OCI-LY7 (cell line): ENCODE measurements around the gene GNAO1. TPM values are rescaled to one million over a fixed set of nuclear protein-coding genes. Genes with fewer than 3 reads are reported as not detected.

Experiments
- BruUV-seq: library from RNA; stranded (reverse); fragments of 400-500 nt; replicated peaks from 2 replicates; lab custom pipeline; 2021; lab: Mats Ljungman, UMichigan
- CTCF ChIA-PET: fragments of 300-600 bp; sonication (Branson Sonifier 250); formaldehyde crosslinking; loops from one replicate; lab custom pipeline; 2022; ENCODE audit warnings: antibody characterized with exemption; ENCODE audit not compliant: unreplicated experiment; lab: Charles Lee
- POLR2A ChIA-PET: fragments of 300-600 bp; sonication (Branson Sonifier 250); formaldehyde crosslinking; loops from one replicate; lab custom pipeline; 2022; ENCODE audit warnings: antibody characterized with exemption; lab: Charles Lee
- DNase-seq: peaks from one replicate; pipeline ENCODE4 v3.0.0-alpha.2; 2015; ENCODE audit warnings: low spot score
- H2AFZ ChIP-seq: fragments of 200-600 bp; sonication (generic), shearing (Covaris generic); 2 replicates; pipeline ENCODE4 v1.6.1; 2014; ENCODE audit warnings: mild to moderate bottlenecking, antibody characterized with exemption, low read length, moderate library complexity
- H3K27ac ChIP-seq: fragments of 200-600 bp; sonication (generic); 2 replicates; pipeline ENCODE4 v1.5.1; 2014; ENCODE audit warnings: mixed run types, low read depth, mild to moderate bottlenecking, moderate library complexity, low read length, inconsistent platforms; ENCODE audit not compliant: poor library complexity, severe bottlenecking
- H3K36me3 ChIP-seq: fragments of 200-600 bp; sonication (generic); 2 replicates; pipeline ENCODE4 v1.6.1; 2014; ENCODE audit warnings: mild to moderate bottlenecking, antibody characterized with exemption, low read length, moderate library complexity, mixed read lengths; ENCODE audit not compliant: insufficient read depth
- H3K4me1 ChIP-seq: fragments of 200-600 bp; sonication (generic); 2 replicates; pipeline ENCODE4 v1.5.1; 2014; ENCODE audit warnings: mild to moderate bottlenecking, low read length; ENCODE audit not compliant: insufficient read depth, poor library complexity, severe bottlenecking
- H3K4me2 ChIP-seq: fragments of 200-600 bp; sonication (generic); 2 replicates; pipeline ENCODE4 v1.6.1; 2014; ENCODE audit warnings: mild to moderate bottlenecking, low read length
- H3K4me3 ChIP-seq: fragments of 200-600 bp; sonication (generic); 2 replicates; pipeline ENCODE4 v1.5.1; 2014; ENCODE audit warnings: mild to moderate bottlenecking, low read depth, low read length; ENCODE audit not compliant: poor library complexity, severe bottlenecking
- H3K79me2 ChIP-seq: fragments of 200-600 bp; sonication (generic); 2 replicates; pipeline ENCODE4 v1.6.1; 2016; ENCODE audit warnings: low read depth, mild to moderate bottlenecking, low read length, moderate library complexity, mixed read lengths; ENCODE audit not compliant: insufficient read depth
- H3K9me2 ChIP-seq: fragments of 200-600 bp; sonication (generic); 2 replicates; pipeline ENCODE4 v1.6.1; 2016; ENCODE audit warnings: mild to moderate bottlenecking, low read length, mixed read lengths; ENCODE audit not compliant: insufficient read depth
- H3K9me3 ChIP-seq: fragments of 200-600 bp; sonication (generic); 2 replicates; pipeline ENCODE4 v1.6.1; 2014; ENCODE audit warnings: mild to moderate bottlenecking, mixed run types, low read length, mixed read lengths
- H4K20me1 ChIP-seq: fragments of 200-600 bp; sonication (generic); 2 replicates; pipeline ENCODE4 v1.6.1; 2014; ENCODE audit warnings: mild to moderate bottlenecking, antibody characterized with exemption, low read length, moderate library complexity, mixed read lengths; ENCODE audit not compliant: insufficient read depth
- CTCF ChIP-seq: fragments of 200-600 bp; sonication (generic); conservative IDR thresholded peaks from 2 replicates; pipeline ENCODE4 v1.5.1; 2014; ENCODE audit warnings: mild to moderate bottlenecking, antibody characterized with exemption, low read length, moderate library complexity, mixed read lengths
- EZH2phosphoT487 ChIP-seq: fragments of 200-600 bp; sonication (generic); IDR thresholded peaks from 2 replicates; pipeline ENCODE4 v1.6.1; 2018; ENCODE audit warnings: low read depth, borderline replicate concordance, mild to moderate bottlenecking, mixed run types, antibody characterized with exemption, low read length, moderate library complexity, mixed read lengths
- intact Hi-C: fragments of 100-400 bp; cut with micrococcal nuclease; formaldehyde crosslinking; loops from one replicate; pipeline ENCODE4 v1.10.0; 2022; ENCODE audit not compliant: unreplicated experiment
- total RNA-seq, 2 experiments: library from RNA; depleted of rRNA in 1 of 2; stranded (reverse); fragments of >200 nt in 1 of 2; shearing (Covaris generic) in 1 of 2; gene quantifications; 2 replicates each; pipeline ENCODE4 v1.2.3, GENCODE V29; 2014 to 2022

GNAO1 gene
- total RNA-seq, 2 experiments from 2014 or later = not detected

GRCh38 chr16:56286809-56287208 lies 95.5 kb downstream of the GNAO1 start:
- CTCF ChIA-PET = no interaction called here
- POLR2A ChIA-PET = interaction anchor here (0.6 kb wide), 1 partner anchor 825 kb away, joined by 3 read pairs; no protein-coding TSS in a partner anchor

GRCh38 chr16:56288019-56288418 lies 96.7 kb downstream of the GNAO1 start:
- Histone ChIP-seq H2AFZ (no peak overlapping the region), H4K20me1 (no peaks in the 10 kb centered on the region), H3K79me2 (no peaks in the 10 kb centered on the region), H3K27ac (no peak overlapping the region), H3K4me2 (no peak overlapping the region), H3K4me1 (no peaks in the 10 kb centered on the region), H3K4me3 (no peak overlapping the region), H3K9me3 (no peaks in the 10 kb centered on the region), H3K36me3 (no peaks in the 10 kb centered on the region), H3K9me2 (no peaks in the 10 kb centered on the region)
- ChIA-PET POLR2A (no interaction called here), CTCF (no interaction called here)
- intact Hi-C loops = loop anchor here (10.0 kb wide), 1 partner anchor 243 kb away; no protein-coding TSS in a partner anchor
- DNase-seq = no peak
- no TSS peak for BruUV-seq
- TF ChIP-seq CTCF (no peak), EZH2phosphoT487 (no peak)

More at GRCh38 chr16:56286809-56287208, 95.5 kb downstream of the GNAO1 start:
- no peaks in the 10 kb centered on the region for H3K9me3 ChIP-seq
- H2AFZ ChIP-seq = no peak overlapping the region
- no peak for TF ChIP-seq EZH2phosphoT487
- no peak for TF ChIP-seq CTCF
- H3K36me3 ChIP-seq = no peaks in the 10 kb centered on the region
- DNase-seq = no peak
- peaks cover 9% of the 10 kb centered on the region for H3K4me1 ChIP-seq
- BruUV-seq = no TSS peak
- H4K20me1 ChIP-seq = no peaks in the 10 kb centered on the region
- H3K27ac ChIP-seq = no peak overlapping the region
- intact Hi-C loops = loop anchor here (10.0 kb wide), 1 partner anchor 242 kb away; no protein-coding TSS in a partner anchor
- no peaks in the 10 kb centered on the region for H3K9me2 ChIP-seq
- no peak overlapping the region for H3K4me2 ChIP-seq
- H3K4me3 ChIP-seq = no peak overlapping the region
- H3K79me2 ChIP-seq = no peaks in the 10 kb centered on the region

GRCh38 chr16:56289416-56289815 lies 98.1 kb downstream of the GNAO1 start:
- Histone ChIP-seq H3K36me3 (no peaks in the 10 kb centered on the region), H3K79me2 (no peaks in the 10 kb centered on the region), H3K4me1 (no peaks in the 10 kb centered on the region), H3K27ac (no peak overlapping the region), H3K9me3 (no peaks in the 10 kb centered on the region), H3K4me3 (no peak overlapping the region), H3K9me2 (no peaks in the 10 kb centered on the region), H3K4me2 (no peak overlapping the region), H4K20me1 (no peaks in the 10 kb centered on the region), H2AFZ (no peak overlapping the region)
- POLR2A ChIA-PET = no interaction called here
- no TSS peak for BruUV-seq
- no peak for DNase-seq
- CTCF ChIA-PET = no interaction called here
- intact Hi-C loops = loop anchor here (10.0 kb wide), 1 partner anchor 245 kb away; no protein-coding TSS in a partner anchor
- no peak for TF ChIP-seq CTCF
- no peak for TF ChIP-seq EZH2phosphoT487
